Body of pancreas (tissue), 4 donors: ENCODE measurements around the gene CCDC57. TPM values are rescaled to one million over a fixed set of nuclear protein-coding genes. Genes with fewer than 3 reads are reported as not detected.
A peak's percentile ranks its signal among the peaks of the same experiment; 100 is the strongest.
"Not testable (repeated sequence)": the region's sequence is repeated elsewhere in the genome, so short reads cannot be mapped to it uniquely, and the experiment has no call there.

Source experiments
- ATAC-seq: fragments of 150-250 bp; one replicate; pipeline ENCODE4 v1.9.1; 2016
- DNase-seq, 4 donors: peaks; one replicate each; pipeline ENCODE4 v3.0.0-alpha.2; 2019
- H3K27ac ChIP-seq, 4 donors: fragments of 200-600 bp; sonication (generic); 1 replicate in 3 of 4; 2 replicates in 1 of 4; pipeline versions ENCODE4 v1.5.1 to v1.6.1; 2016 to 2019; ENCODE audit warnings: mild to moderate bottlenecking in 1 of 4, mixed read lengths in 1 of 4, moderate library complexity in 1 of 4
- H3K27me3 ChIP-seq, 2 donors: fragments of 200-600 bp; sonication (generic); one replicate each; pipeline ENCODE4 v1.6.0; 2016; ENCODE audit warnings: mild to moderate bottlenecking in 1 of 2
- H3K36me3 ChIP-seq, 2 donors: fragments of 200-600 bp; sonication (generic); replicated peaks in 1 of 2; 2 replicates each; pipeline ENCODE4 v1.5.1; 2016; ENCODE audit warnings: low read depth in 2 of 2; ENCODE audit not compliant: insufficient read depth in 1 of 2
- H3K4me1 ChIP-seq: fragments of 200-600 bp; sonication (generic); one replicate; pipeline ENCODE4 v1.6.0; 2016
- H3K4me3 ChIP-seq, 2 donors: fragments of 200-600 bp; sonication (generic); 1 replicate in 1 of 2; 2 replicates in 1 of 2; pipeline ENCODE4 v1.5.1; 2016 to 2019
- H3K9me3 ChIP-seq, 3 donors: fragments of 200-600 bp; sonication (generic); 1 replicate in 2 of 3; 2 replicates in 1 of 3; pipeline ENCODE4 v1.5.1; 2016
- CTCF ChIP-seq, 7 experiments: fragments of 450-650 bp in 4 of 7; fragments of 200-600 bp in 3 of 7; sonication (generic) in 3 of 7; IDR thresholded peaks; one replicate each; pipeline ENCODE4 v1.5.1; 2016 to 2019; ENCODE audit warnings: antibody characterized with exemption in 7 of 7
- POLR2A ChIP-seq, 3 donors: fragments of 450-650 bp; IDR thresholded peaks; one replicate each; pipeline ENCODE4 v1.6.1; 2016; ENCODE audit warnings: antibody characterized with exemption in 3 of 3, mild to moderate bottlenecking in 2 of 3
- WGBS, 2 donors: methylation state at CpG; one replicate each; pipeline ENCODE4 v1.1.5; 2017; 5-methylcytosine and 5-hydroxymethylcytosine counted together
- intact Hi-C: fragments of 100-400 bp; cut with DNase I; formaldehyde crosslinking; loops from one replicate; pipeline ENCODE4 v1.15.1; 2023
- total RNA-seq, 2 donors: library from RNA; depleted of rRNA; stranded (reverse); fragments of >200 nt; gene quantifications; one replicate each; pipeline ENCODE4 v1.1.0, GENCODE V29; 2016

The CCDC57 gene
- total RNA-seq, 2 donors from 2014 or later: 24.1 to 60.3 TPM

- ATAC-seq (peak; percentile 62), DNase-seq (peak in 1 of 4 donors; percentile 58)
- Histone ChIP-seq H3K9me3 (no peaks in the 10 kb centered on the region), H3K27ac (no peak overlapping the region), H3K4me1 (no peaks in the 10 kb centered on the region), H3K36me3 (peaks cover 12 to 44% of the 10 kb centered on the region in 2 donors), H3K27me3 (no peaks in the 10 kb centered on the region), H3K4me3 (no peak overlapping the region)
- WGBS, 2 donors: 69 to 73% methylated on average over 10 of the region's 10 CpGs
- no peak for TF ChIP-seq CTCF (IDR thresholded peaks at IDR 0.05)
- no peak for TF ChIP-seq POLR2A (IDR thresholded peaks at IDR 0.05)
- intact Hi-C loops: no loop called here
Measured at GRCh38 chr17:82257473-82257872, 44.8 kb upstream of the CCDC57 start.

- Histone ChIP-seq H3K4me3 (no peak overlapping the region), H3K36me3 (peaks cover 24 to 49% of the 10 kb centered on the region in 2 donors), H3K27ac (no peak overlapping the region), H3K9me3 (no peaks in the 10 kb centered on the region), H3K27me3 (no peaks in the 10 kb centered on the region), H3K4me1 (no peaks in the 10 kb centered on the region)
- intact Hi-C loops: no loop called here
- no peak for TF ChIP-seq POLR2A (IDR thresholded peaks at IDR 0.05)
- TF ChIP-seq CTCF (IDR thresholded peaks at IDR 0.05): no peak
- WGBS, 2 donors: 90 to 93% methylated on average over 14 of the region's 14 CpGs
- DNase-seq: no peak
- no peak for ATAC-seq
Measured at GRCh38 chr17:82256242-82256885, 43.7 kb upstream of the CCDC57 start.

GRCh38 chr17:82255402-82255972 is 42.8 kb upstream of the CCDC57 start:
- DNase-seq (no peak), ATAC-seq (no peak)
- H3K27ac ChIP-seq: no peak overlapping the region
- H3K36me3 ChIP-seq: peaks cover 32 to 50% of the 10 kb centered on the region in 2 donors
- H3K4me3 ChIP-seq: no peak overlapping the region
- WGBS, 2 donors: 84 to 88% methylated on average over 15 of the region's 15 CpGs
- H3K27me3 ChIP-seq: no peaks in the 10 kb centered on the region
- TF ChIP-seq CTCF (IDR thresholded peaks at IDR 0.05): no peak
- no peak for TF ChIP-seq POLR2A (IDR thresholded peaks at IDR 0.05)
- no peaks in the 10 kb centered on the region for H3K9me3 ChIP-seq
- intact Hi-C loops: no loop called here
- no peaks in the 10 kb centered on the region for H3K4me1 ChIP-seq

- ATAC-seq, H3K27me3 ChIP-seq, intact Hi-C loops, H3K27ac ChIP-seq, H3K4me1 ChIP-seq, H3K9me3 ChIP-seq, DNase-seq, H3K4me3 ChIP-seq: not testable (repeated sequence)
- WGBS, 2 donors: 97 to 100% methylated on average over 6 to 30 of the region's 33 CpGs
- H3K36me3 ChIP-seq: peaks cover 37 to 53% of the 10 kb centered on the region in 2 donors
Measured at GRCh38 chr17:82254746-82255145, 42.1 kb upstream of the CCDC57 start.

- 96 to 98% methylated on average over 5 to 25 of the region's 39 CpGs for WGBS, 2 donors
- ATAC-seq, H3K4me3 ChIP-seq, H3K27me3 ChIP-seq, intact Hi-C loops, H3K27ac ChIP-seq, H3K9me3 ChIP-seq, H3K4me1 ChIP-seq, DNase-seq: not testable (repeated sequence)
- H3K36me3 ChIP-seq: peaks cover 44 to 55% of the 10 kb centered on the region in 2 donors
Measured at GRCh38 chr17:82254096-82254495, 41.5 kb upstream of the CCDC57 start.

- Histone ChIP-seq H3K36me3 (peaks cover 53 to 61% of the 10 kb centered on the region in 2 donors), H3K27ac (no peak overlapping the region), H3K4me1 (no peaks in the 10 kb centered on the region), H3K4me3 (no peak overlapping the region), H3K9me3 (no peaks in the 10 kb centered on the region), H3K27me3 (no peaks in the 10 kb centered on the region)
- ATAC-seq: no peak
- intact Hi-C loops: no loop called here
- TF ChIP-seq POLR2A (IDR thresholded peaks at IDR 0.05) (no peak), CTCF (IDR thresholded peaks at IDR 0.05) (no peak)
- 94 to 100% methylated on average over 7 to 10 of the region's 12 CpGs for WGBS, 2 donors
- no peak for DNase-seq
Measured at GRCh38 chr17:82253179-82253544, 40.5 kb upstream of the CCDC57 start.
